SJCRH30 (cell line): ENCODE data around the gene RGS7BP. TPM values are rescaled to one million over a fixed set of nuclear protein-coding genes. Genes with fewer than 3 reads are reported as not detected.

Experiments used
- DNase-seq, 2 experiments: peaks; one replicate each; pipeline ENCODE4 v3.0.0-alpha.2; 2015 to 2020
- H3K27ac ChIP-seq: fragments of 250-450 bp; sonication (Bioruptor Pico); 2 replicates; pipeline ENCODE4 v1.5.1; 2020; ENCODE audit warnings: mild to moderate bottlenecking, moderate library complexity
- H3K27me3 ChIP-seq: fragments of 250-450 bp; sonication (Bioruptor Pico); 2 replicates; pipeline ENCODE4 v1.5.1; 2020; ENCODE audit warnings: mild to moderate bottlenecking, moderate library complexity
- H3K36me3 ChIP-seq: fragments of 250-450 bp; sonication (Bioruptor Pico); 2 replicates; pipeline ENCODE4 v1.5.1; 2020; ENCODE audit warnings: mild to moderate bottlenecking, moderate library complexity
- H3K4me1 ChIP-seq: fragments of 250-450 bp; sonication (Bioruptor Pico); 2 replicates; pipeline ENCODE4 v1.5.1; 2020; ENCODE audit warnings: mild to moderate bottlenecking, moderate library complexity
- H3K4me3 ChIP-seq: fragments of 250-450 bp; sonication (Bioruptor Pico); 2 replicates; pipeline ENCODE4 v1.5.1; 2020; ENCODE audit warnings: mild to moderate bottlenecking, moderate library complexity
- H3K9me3 ChIP-seq: fragments of 250-450 bp; sonication (Bioruptor Pico); replicated peaks from 2 replicates; pipeline ENCODE4 v1.5.1; 2020; ENCODE audit warnings: mild to moderate bottlenecking, moderate library complexity
- total RNA-seq: library from RNA; depleted of rRNA; stranded (reverse); fragments of >200 nt; shearing (Covaris generic); gene quantifications from 2 replicates; pipeline ENCODE4 v1.2.3, GENCODE V29; 2014; rRNA removed

RGS7BP gene
- total RNA-seq, 1 experiment from 2014 or later = not detected

- peak; percentile 54 to 80 for DNase-seq
- H3K4me1 ChIP-seq = peaks cover 22% of the 10 kb centered on the region
These were observed 126.4 kb downstream of the RGS7BP start for GRCh38 chr5:64632251-64632650.

GRCh38 chr5:64634997-64635686 lies 129.3 kb downstream of the RGS7BP start:
- Histone ChIP-seq H3K4me1 (peaks cover 16% of the 10 kb centered on the region), H3K27ac (no peak overlapping the region), H3K27me3 (no peaks in the 10 kb centered on the region), H3K9me3 (no peaks in the 10 kb centered on the region), H3K36me3 (no peaks in the 10 kb centered on the region), H3K4me3 (no peak overlapping the region)
- DNase-seq = peak in 1 of 2 experiments; percentile 56

More at GRCh38 chr5:64632251-64632650, 126.4 kb downstream of the RGS7BP start:
- no peak overlapping the region for H3K4me3 ChIP-seq
- H3K36me3 ChIP-seq = no peaks in the 10 kb centered on the region
- H3K9me3 ChIP-seq = no peaks in the 10 kb centered on the region
- H3K27ac ChIP-seq = no peak overlapping the region
- H3K27me3 ChIP-seq = no peaks in the 10 kb centered on the region

- Histone ChIP-seq H3K9me3 (no peaks in the 10 kb centered on the region), H3K4me3 (no peak overlapping the region), H3K36me3 (no peaks in the 10 kb centered on the region), H3K27ac (no peak overlapping the region), H3K27me3 (no peaks in the 10 kb centered on the region), H3K4me1 (peaks cover 8% of the 10 kb centered on the region)
- DNase-seq = peak in 1 of 2 experiments; percentile 4
These were observed 131.3 kb downstream of the RGS7BP start for GRCh38 chr5:64637144-64637543.

GRCh38 chr5:64637837-64638443 lies 132.1 kb downstream of the RGS7BP start:
- no peaks in the 10 kb centered on the region for H3K36me3 ChIP-seq
- H3K27ac ChIP-seq = no peak overlapping the region
- H3K4me1 ChIP-seq = peaks cover 2% of the 10 kb centered on the region
- no peaks in the 10 kb centered on the region for H3K9me3 ChIP-seq
- H3K4me3 ChIP-seq = no peak overlapping the region
- no peak for DNase-seq
- no peaks in the 10 kb centered on the region for H3K27me3 ChIP-seq

GRCh38 chr5:64644831-64645230 lies 139.0 kb downstream of the RGS7BP start:
- no peak overlapping the region for H3K27ac ChIP-seq
- H3K27me3 ChIP-seq = no peaks in the 10 kb centered on the region
- no peak overlapping the region for H3K4me3 ChIP-seq
- no peaks in the 10 kb centered on the region for H3K4me1 ChIP-seq
- no peaks in the 10 kb centered on the region for H3K36me3 ChIP-seq
- DNase-seq = no peak
- no peaks in the 10 kb centered on the region for H3K9me3 ChIP-seq

- Histone ChIP-seq H3K4me1 (no peaks in the 10 kb centered on the region), H3K36me3 (no peaks in the 10 kb centered on the region), H3K27ac (no peak overlapping the region), H3K9me3 (no peaks in the 10 kb centered on the region), H3K27me3 (no peaks in the 10 kb centered on the region), H3K4me3 (no peak overlapping the region)
- DNase-seq = no peak
These were observed 140.4 kb downstream of the RGS7BP start for GRCh38 chr5:64646169-64646568.

GRCh38 chr5:64649512-64649911 lies 143.7 kb downstream of the RGS7BP start:
- Histone ChIP-seq H3K36me3 (no peaks in the 10 kb centered on the region), H3K27me3 (no peaks in the 10 kb centered on the region), H3K9me3 (no peaks in the 10 kb centered on the region; the same call in 1 of the 2 replicates), H3K27ac (no peak overlapping the region), H3K4me3 (no peak overlapping the region), H3K4me1 (no peaks in the 10 kb centered on the region)
- DNase-seq = no peak

GRCh38 chr5:64653766-64654560 lies 148.1 kb downstream of the RGS7BP start:
- no peaks in the 10 kb centered on the region for H3K36me3 ChIP-seq
- DNase-seq = no peak
- no peaks in the 10 kb centered on the region for H3K27me3 ChIP-seq
- no peak overlapping the region for H3K27ac ChIP-seq
- H3K4me1 ChIP-seq = no peaks in the 10 kb centered on the region
- H3K9me3 ChIP-seq = peaks cover 2% of the 10 kb centered on the region; the same call in 1 of the 2 replicates
- no peak overlapping the region for H3K4me3 ChIP-seq

GRCh38 chr5:64654561-64654938 lies 148.7 kb downstream of the RGS7BP start:
- Histone ChIP-seq H3K4me3 (no peak overlapping the region), H3K36me3 (no peaks in the 10 kb centered on the region), H3K27me3 (no peaks in the 10 kb centered on the region), H3K4me1 (no peaks in the 10 kb centered on the region), H3K27ac (no peak overlapping the region), H3K9me3 (peaks cover 2% of the 10 kb centered on the region; the same call in 1 of the 2 replicates)
- DNase-seq = no peak

- no peak for DNase-seq
- Histone ChIP-seq H3K27ac (no peak overlapping the region), H3K36me3 (no peaks in the 10 kb centered on the region), H3K9me3 (peaks cover 2% of the 10 kb centered on the region; the same call in 1 of the 2 replicates), H3K4me3 (no peak overlapping the region), H3K4me1 (no peaks in the 10 kb centered on the region), H3K27me3 (no peaks in the 10 kb centered on the region)
These were observed 149.8 kb downstream of the RGS7BP start for GRCh38 chr5:64655596-64655995.

GRCh38 chr5:64659289-64659688 lies 153.5 kb downstream of the RGS7BP start:
- Histone ChIP-seq H3K9me3 (peaks cover 2% of the 10 kb centered on the region; the same call in 1 of the 2 replicates), H3K4me1 (no peaks in the 10 kb centered on the region), H3K27ac (no peak overlapping the region), H3K36me3 (no peaks in the 10 kb centered on the region), H3K4me3 (no peak overlapping the region), H3K27me3 (no peaks in the 10 kb centered on the region)
- DNase-seq = no peak

Other genes with a start within 250 kb of the RGS7BP start
- not detected in 2 replicates for gene SHISAL2B, start 184.5 kb downstream of the RGS7BP start, total RNA-seq